Measurements from ENCODE around the gene TBRG4.

TBRG4 gene

DNA sequence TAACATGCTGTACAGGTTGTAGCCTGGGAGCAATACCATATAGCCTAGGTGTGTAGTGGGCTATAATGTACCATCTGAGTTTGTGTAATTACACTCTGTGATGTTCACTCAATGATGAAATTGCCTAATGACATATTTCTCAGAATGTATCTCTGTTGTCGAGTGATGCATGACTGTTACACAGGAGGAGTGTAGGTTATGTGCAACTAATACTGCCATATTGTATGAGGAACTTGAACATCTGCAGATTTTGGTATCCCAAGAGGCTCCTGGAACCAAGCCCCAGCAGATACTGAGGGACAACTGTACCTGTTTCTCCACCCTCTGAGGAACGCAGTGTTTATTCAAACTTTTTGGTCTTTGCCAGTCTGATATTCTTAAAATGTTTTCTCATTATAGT is 61.3 kb downstream of the TBRG4 start:
- no peak for DNase-seq
